ENCODE results near the gene LONP2. TPM values are rescaled to one million over a fixed set of nuclear protein-coding genes. Genes with fewer than 3 reads are reported as not detected.

LONP2 gene
- total and polyA plus RNA-seq, 4 donors, result 30.0 to 304 (median 52.8) TPM

DNA sequence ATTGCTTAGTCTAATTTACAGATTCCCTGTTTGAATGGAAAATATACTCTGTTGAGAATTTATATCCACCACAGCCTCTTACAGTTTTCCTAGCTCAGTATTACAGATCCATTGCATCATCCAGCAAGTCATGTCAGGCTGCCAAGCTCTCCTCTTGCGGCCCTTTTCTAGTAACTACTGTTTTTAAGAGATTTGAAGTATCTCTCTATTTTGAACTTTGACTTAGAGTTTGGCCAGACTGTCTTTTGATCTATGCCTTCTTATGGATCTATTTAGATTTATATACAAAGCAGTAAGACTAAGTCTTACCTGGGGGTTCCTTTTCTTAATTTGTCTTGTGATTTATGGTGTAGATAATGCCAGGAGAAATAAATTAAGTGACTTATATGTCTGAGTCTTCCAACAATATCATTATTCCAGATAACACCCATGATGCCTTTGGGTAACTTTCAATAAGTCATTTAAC, 56.3 kb downstream of the LONP2 start:
- Histone ChIP-seq H3K9me3 (ENCODE audit: control insufficient read depth in 4 of 4, low read length in 3 of 4) (no peaks in the 10 kb centered on the region), H3K36me3 (ENCODE audit: control insufficient read depth in 4 of 4, insufficient read depth in 3 of 4, low read depth in 1 of 4, low read length in 3 of 4) (peaks cover 8 to 74% (median 49%) of the 10 kb centered on the region in 4 donors), H3K4me3 (ENCODE audit: low read depth in 1 of 3, low read length in 3 of 3) (no peak overlapping the region), H3K9ac (ENCODE audit: low read depth in 1 of 2, low read length in 2 of 2) (no peak overlapping the region), H3K27ac (ENCODE audit: low read depth in 1 of 2, low read length in 2 of 2) (no peak overlapping the region), H3K4me1 (ENCODE audit: control insufficient read depth in 4 of 4, insufficient read depth in 4 of 4, low read length in 3 of 4) (peaks cover 4 to 15% (median 11%) of the 10 kb centered on the region in 4 donors), H3K27me3 (ENCODE audit: control insufficient read depth in 4 of 4, insufficient read depth in 4 of 4, low read length in 3 of 4) (no peaks in the 10 kb centered on the region)
- no peak for DNase-seq (ENCODE audit: low spot score)
- TF ChIP-seq HNF4A (conservative IDR thresholded peaks at IDR 0.05) (peak in 1 of 2 donors; percentile 46), TAF1 (conservative IDR thresholded peaks at IDR 0.05) (no peak), HNF4G (IDR thresholded peaks at IDR 0.05) (peak; percentile 13), FOXA2 (IDR thresholded peaks at IDR 0.05) (no peak), ZBTB33 (IDR thresholded peaks at IDR 0.05) (no peak), FOXA1 (IDR thresholded peaks at IDR 0.05) (no peak), SP1 (IDR thresholded peaks at IDR 0.05) (no peak), RAD21 (IDR thresholded peaks at IDR 0.05) (peak in 1 of 2 donors; percentile 10), EGR1 (IDR thresholded peaks at IDR 0.05; ENCODE audit: low read depth in 2 of 2) (no peak), NR2F2 (IDR thresholded peaks at IDR 0.05) (no peak), GABPA (IDR thresholded peaks at IDR 0.05 in 1 of 2, conservative IDR thresholded peaks at IDR 0.05 in 1 of 2) (no peak), RXRA (IDR thresholded peaks at IDR 0.05) (peak in 1 of 2 donors; percentile 5), JUND (IDR thresholded peaks at IDR 0.05) (peak in 1 of 2 donors; percentile 43), MAX (IDR thresholded peaks at IDR 0.05) (no peak), YY1 (IDR thresholded peaks at IDR 0.05) (no peak)
- TF ChIP-seq, protein P1, sequence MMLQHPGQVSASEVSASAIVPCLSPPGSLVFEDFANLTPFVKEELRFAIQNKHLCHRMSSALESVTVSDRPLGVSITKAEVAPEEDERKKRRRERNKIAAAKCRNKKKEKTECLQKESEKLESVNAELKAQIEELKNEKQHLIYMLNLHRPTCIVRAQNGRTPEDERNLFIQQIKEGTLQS (IDR thresholded peaks at IDR 0.05), result peak; percentile 90
- TF ChIP-seq, protein P2, sequence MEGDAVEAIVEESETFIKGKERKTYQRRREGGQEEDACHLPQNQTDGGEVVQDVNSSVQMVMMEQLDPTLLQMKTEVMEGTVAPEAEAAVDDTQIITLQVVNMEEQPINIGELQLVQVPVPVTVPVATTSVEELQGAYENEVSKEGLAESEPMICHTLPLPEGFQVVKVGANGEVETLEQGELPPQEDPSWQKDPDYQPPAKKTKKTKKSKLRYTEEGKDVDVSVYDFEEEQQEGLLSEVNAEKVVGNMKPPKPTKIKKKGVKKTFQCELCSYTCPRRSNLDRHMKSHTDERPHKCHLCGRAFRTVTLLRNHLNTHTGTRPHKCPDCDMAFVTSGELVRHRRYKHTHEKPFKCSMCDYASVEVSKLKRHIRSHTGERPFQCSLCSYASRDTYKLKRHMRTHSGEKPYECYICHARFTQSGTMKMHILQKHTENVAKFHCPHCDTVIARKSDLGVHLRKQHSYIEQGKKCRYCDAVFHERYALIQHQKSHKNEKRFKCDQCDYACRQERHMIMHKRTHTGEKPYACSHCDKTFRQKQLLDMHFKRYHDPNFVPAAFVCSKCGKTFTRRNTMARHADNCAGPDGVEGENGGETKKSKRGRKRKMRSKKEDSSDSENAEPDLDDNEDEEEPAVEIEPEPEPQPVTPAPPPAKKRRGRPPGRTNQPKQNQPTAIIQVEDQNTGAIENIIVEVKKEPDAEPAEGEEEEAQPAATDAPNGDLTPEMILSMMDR (IDR thresholded peaks at IDR 0.05; ENCODE audit: low read depth, low read length, missing input control), result no peak
- TF ChIP-seq, protein P3, sequence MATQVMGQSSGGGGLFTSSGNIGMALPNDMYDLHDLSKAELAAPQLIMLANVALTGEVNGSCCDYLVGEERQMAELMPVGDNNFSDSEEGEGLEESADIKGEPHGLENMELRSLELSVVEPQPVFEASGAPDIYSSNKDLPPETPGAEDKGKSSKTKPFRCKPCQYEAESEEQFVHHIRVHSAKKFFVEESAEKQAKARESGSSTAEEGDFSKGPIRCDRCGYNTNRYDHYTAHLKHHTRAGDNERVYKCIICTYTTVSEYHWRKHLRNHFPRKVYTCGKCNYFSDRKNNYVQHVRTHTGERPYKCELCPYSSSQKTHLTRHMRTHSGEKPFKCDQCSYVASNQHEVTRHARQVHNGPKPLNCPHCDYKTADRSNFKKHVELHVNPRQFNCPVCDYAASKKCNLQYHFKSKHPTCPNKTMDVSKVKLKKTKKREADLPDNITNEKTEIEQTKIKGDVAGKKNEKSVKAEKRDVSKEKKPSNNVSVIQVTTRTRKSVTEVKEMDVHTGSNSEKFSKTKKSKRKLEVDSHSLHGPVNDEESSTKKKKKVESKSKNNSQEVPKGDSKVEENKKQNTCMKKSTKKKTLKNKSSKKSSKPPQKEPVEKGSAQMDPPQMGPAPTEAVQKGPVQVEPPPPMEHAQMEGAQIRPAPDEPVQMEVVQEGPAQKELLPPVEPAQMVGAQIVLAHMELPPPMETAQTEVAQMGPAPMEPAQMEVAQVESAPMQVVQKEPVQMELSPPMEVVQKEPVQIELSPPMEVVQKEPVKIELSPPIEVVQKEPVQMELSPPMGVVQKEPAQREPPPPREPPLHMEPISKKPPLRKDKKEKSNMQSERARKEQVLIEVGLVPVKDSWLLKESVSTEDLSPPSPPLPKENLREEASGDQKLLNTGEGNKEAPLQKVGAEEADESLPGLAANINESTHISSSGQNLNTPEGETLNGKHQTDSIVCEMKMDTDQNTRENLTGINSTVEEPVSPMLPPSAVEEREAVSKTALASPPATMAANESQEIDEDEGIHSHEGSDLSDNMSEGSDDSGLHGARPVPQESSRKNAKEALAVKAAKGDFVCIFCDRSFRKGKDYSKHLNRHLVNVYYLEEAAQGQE (IDR thresholded peaks at IDR 0.05), result no peak
- WGBS, result 35% methylated on average over 1 of the region's 1 CpG
